Effector CD8-positive, alpha-beta T cell (primary cell): Measurements from ENCODE around the gene DENND5B.

ENCODE experiments used
- DNase-seq: peaks from one replicate; lab custom pipeline; 2025; lab: John Stamatoyannopoulos, UW

Gene DENND5B

DNA sequence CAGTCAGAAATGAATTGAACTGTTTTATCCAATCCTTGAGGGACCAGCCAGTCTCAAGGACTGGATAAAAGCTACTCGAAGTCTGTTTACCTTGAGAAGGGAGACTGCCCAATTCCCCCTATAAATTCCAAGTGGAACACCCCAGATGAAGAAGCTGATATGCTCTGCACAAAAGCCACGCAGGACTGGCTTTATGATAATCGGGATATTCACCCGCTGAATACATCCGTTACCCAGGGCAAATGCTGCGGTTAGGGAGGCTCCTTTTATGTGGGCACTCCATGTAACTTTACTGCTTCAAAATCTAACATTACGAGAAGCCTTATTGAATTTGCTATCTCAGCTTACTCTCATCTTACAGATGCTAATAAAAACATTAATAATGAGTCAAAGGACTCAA, 119.1 kb downstream of the DENND5B start:
- DNase-seq = no peak

DNA sequence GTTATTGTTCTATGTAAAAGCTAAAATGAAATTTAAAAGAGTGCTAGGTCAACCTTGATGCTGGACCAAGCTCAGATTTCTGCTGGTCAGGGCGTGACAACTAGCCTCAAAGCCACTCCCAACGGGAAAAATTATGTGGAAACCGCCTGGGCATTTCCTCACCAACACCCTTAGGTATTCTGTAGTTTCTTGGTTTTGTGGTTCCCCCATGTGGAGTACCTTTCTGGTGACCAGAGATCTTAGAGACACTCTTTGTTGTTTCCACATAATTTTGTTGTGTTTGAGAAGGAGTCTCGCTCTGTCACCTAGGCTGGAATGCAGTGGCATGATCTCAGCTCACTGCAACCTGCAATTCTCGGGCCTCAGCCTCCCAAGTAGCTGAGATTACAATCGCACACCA, 119.9 kb downstream of the DENND5B start:
- no peak for DNase-seq

DNA sequence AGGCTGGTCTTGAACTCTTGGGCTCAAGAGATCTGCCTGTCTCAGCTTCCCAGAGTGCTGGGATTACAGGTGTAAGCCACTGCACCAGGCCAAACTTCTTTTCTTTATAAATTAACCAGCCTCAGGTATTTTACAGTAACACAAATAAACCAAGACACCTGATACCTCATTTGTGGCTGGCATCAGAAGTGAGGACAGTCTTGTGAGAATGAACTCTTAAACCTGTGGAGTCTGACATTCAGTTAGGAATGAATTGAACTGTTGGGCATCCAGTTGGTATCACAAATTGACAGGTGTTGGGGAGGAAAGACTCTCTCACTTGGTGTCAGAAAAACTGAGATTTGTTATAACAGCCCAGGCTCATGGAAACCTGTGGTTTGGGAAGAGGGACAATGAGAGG, 120.5 kb downstream of the DENND5B start:
- DNase-seq = no peak

DNA sequence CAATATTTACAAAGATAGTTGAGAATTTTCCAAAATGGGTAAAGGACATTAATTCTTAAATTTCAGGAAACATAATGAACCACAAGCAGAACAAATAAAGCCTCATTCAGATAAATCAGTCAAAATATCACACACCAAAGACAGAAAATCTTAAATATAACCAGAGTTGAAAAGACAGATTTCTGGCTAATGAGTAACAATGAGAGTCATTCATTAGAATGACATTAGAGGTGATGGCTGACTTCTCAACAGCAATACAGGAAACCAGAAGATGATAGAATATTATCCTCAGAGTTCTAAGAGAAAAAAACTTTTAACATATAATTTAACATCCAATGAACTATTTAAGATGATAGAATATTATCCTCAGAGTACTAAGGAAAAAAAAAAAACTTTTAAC, 124.2 kb downstream of the DENND5B start:
- no peak for DNase-seq

DNA sequence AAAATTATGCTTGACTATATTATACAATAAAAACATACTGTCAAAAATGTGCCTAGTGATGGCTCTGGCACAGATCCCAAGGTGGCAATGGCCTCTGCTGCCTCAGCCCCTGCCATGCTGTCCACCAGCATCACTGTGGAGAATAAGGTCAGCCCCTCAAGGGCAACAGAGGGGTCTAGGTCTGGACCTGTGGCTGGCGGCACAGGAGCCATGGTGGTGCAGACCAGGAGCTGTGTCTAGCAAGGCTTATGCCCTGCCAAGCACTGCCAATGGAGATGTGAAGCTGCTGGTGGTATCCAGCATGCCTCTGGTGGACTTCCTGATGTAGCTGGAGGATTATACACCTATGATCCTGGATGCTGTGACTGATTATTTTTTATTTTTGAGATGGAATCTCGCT, 125.9 kb downstream of the DENND5B start:
- DNase-seq = no peak

GRCh38 chr12:31460024-31460423, 130.9 kb downstream of the DENND5B start:
- no peak for DNase-seq

DNA sequence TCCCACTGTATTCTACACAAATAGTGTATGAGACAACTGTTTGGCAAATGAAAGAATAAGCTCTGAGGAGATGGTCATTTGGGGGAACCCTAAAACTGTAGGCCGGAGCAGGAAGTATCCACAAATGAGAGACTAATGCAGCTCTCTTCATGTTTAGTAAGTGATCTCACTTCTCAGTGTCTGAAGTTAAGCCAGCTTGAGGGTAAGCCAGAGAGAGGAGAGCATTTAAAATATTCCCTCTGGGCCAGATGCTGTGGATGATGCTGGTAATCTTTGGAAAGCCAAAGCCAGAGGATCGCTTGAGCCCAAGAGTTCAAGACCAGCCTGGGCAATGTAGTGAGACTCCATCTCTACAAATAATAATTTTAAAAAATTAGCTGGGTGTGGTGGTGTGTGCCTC, 134.4 kb downstream of the DENND5B start:
- DNase-seq = no peak

GRCh38 chr12:31444736-31445135, 146.2 kb downstream of the DENND5B start:
- DNase-seq = no peak

DNA sequence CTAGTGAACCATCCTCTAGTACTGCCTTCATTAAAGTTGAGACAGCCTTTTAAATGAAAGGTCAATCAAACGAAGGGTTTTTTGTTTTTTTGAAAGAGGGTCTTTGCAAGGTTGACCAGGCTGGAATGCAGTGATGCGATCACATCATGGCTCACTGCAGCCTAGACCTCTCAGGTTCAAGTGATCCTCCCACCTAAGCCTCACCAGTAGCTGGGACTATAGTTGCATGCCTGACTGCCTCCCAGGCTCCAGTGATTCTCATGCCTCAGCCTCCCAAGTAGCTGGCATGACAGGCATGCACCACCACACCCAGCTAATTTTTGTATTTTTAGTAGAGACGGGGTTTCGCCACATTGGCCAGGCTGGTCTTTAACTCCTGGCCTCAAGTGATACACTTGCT, 150.3 kb downstream of the DENND5B start:
- no peak for DNase-seq

GRCh38 chr12:31440134-31440533, 150.8 kb downstream of the DENND5B start:
- no peak for DNase-seq

DNA sequence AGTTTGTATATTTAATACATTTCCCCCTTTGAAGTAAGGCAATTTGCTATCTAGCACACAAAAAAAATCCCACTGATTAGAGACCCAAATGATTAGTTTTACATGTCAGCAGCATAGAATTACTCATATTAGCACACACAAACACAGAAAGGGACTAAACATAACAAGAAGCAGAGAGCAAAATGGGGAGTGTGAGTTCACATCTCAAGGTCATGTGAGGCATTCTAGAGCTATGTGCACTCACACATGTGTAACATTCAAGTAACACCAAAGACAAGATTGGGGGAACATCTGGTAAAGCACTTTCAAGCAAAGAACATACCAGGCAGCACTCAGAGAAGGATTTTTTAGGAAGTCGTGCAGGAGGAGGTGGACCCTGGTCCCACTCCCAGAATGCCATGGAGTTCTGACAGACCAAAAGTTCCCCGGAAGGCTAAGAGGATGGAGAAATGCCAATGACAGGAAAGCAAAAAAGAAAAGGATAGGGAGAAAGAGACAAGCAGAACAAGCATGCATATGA, 159.2 kb downstream of the DENND5B start:
- DNase-seq = no peak

- DNase-seq = no peak
These were observed 167.5 kb downstream of the DENND5B start for GRCh38 chr12:31423405-31423804.

GRCh38 chr12:31412292-31412801, 178.6 kb downstream of the DENND5B start:
- no peak for DNase-seq

DNA sequence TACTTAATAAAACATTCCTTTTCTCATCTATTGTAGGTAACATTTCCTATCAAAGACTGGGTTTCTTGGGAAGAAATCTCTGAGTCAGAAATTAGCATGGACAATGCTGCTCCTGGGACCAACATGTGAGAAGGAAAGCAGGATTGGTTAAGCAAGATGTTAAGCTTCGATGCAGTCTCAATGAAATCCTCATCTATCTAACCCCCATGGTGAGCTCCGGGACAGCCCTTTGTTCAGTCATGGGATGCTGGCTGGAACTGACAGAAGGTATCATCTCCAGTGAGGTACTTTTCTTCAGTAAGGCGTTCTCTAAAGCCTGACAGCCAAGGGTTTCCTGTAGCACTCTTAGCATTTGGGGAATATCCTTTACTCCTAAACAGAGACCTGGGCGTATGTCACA, 182.2 kb downstream of the DENND5B start:
- no peak for DNase-seq

DNA sequence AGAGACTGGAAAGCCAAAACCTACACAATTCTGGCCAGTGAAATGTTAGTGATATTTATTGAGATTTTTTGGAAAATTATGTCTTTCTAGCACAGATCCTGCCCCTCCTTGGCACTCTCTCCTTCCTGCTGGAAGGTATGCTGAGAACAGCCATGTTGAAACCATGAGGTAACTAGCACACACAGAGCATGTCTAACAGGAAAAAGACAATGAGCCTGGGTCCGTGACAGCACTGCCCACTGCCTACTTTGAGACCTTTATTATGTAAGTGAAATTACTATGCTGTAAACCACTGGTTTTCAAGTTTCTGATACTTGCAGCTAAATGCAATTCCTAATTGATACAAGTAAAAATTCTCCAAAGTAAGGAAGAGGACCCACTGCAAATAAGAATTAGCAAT, 183.4 kb downstream of the DENND5B start:
- DNase-seq = no peak

DNA sequence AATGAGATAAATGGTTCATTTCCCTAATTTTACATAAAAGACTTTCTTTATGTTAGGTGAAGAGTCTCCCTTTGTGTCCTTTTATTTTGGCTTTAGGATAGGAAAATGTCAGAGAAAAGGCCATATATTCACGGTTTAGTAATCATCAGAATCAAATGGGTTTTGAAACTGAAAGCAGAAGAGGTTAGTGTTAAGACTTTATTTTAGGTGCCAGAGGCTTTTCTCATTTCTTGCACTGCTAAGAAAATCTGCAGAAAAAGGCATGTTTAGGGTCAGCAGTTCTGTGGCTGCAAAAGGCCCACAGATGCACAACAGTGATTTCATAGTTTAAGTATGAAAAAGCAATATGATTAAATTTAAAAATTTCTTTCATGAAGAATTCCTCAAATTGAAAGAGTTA, 184.6 kb downstream of the DENND5B start:
- DNase-seq = no peak

DNA sequence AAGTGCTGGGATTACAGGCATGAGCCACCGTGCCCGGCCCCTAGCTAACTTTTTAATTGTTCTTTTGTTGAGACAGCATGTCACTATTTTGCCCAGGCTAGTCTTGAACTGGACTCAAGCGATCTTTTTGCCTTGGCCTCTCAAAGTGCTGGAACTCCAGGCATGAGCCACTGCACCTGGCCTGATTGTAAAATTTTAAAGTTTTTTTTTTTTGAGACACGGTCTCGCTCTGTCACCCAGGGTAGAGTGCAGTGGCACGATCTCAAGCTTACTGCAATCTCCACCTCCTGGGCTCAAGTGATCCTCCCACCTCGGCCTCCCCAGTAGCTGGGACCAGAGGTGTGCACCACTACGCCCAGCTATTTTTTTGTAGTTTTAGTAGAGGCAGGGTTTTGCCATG, 185.9 kb downstream of the DENND5B start:
- no peak for DNase-seq

DNA sequence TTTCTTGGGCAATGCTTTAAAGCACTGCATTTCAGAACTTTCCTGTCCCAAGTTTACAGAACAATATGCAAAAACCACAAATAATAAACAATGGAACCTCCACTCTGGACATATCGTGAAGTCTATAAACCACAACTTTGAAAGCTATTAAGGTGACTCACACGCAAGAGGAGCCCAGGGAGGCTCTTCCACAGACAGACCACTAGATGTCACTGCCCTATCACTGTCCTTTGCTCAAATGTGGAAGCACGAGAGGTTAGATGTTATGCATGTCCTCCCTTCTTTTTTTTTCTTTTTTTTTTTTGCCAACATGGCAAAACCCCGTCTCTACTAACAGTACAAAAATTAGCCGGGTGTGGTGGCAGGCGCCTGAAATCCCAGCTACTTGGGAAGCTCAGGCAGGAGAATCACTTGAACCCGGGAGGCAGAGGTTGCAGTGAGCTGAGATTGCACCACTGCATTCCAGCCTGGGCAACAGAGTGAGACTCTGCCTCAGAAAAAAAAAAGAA, 187.8 kb downstream of the DENND5B start:
- DNase-seq = peak; percentile 7

DNA sequence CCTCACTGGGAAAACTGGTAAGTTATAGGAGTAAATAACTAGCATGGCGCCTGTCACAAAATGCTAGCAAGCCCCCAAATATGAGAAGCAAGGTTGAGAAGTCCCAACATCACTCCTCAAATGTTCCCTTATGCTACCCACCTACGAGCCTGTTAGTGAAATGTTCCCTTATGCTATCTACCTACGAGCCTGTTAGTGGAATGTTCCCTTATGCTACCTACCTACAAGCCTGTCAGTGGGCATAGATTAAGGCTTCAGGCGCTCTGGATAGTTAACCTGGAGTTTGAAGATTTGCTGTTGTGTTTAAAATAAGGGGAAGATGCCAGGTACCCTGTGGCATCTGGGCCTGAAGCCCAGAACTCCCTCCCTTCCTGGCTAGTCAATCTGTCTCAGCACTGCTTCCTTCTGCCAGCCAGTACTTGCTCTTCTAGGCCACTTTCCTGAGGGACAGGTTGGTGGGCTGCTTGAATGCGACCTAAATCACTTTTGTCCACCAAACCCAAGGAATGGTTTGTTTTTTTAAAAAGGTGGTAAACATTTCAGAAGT, 197.9 kb downstream of the DENND5B start:
- DNase-seq = no peak

DNA sequence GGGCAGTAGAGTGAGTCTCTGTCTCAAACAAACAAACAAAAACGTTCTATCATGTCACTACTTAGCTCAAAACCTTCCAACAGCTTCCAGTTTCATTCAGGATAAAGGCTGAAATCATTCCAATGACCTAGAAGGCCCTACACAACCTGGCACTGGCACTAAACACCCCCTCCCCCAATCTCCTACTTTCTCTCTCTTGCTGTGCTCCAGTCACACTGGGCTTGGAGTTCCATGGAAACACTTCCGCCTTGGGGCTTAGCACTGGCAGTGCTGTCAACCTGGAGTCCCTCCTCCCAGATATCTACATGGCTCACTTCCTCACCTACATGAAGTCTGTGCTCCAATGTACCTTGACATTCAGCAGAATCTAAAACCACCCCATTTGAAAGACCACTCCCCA, 199.9 kb downstream of the DENND5B start:
- DNase-seq = no peak

- no peak for DNase-seq
These were observed 202.2 kb downstream of the DENND5B start for GRCh38 chr12:31388713-31389112.

- no peak for DNase-seq
These were observed 203.5 kb downstream of the DENND5B start for GRCh38 chr12:31387466-31387865.

DNA sequence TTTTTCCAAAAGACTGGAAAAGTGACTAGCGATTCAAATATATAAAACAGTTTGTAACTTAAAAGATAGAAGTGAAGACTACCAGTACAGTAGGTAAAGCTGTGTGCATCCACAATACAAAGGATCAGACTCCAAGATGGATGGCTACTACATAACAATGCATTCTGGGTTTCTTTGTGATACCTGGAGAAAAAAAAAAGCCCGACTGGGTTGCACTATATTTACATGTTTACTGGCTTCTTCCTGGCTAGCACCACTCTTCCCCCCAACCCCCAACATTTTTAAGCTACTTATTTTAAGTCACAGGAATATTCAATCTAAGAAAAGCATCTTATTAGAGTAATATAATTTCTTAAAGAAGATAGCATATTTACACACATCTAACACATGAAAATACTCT, 203.9 kb downstream of the DENND5B start:
- no peak for DNase-seq

- DNase-seq = no peak
These were observed 204.6 kb downstream of the DENND5B start for GRCh38 chr12:31386364-31386777.
